Adrenal gland (tissue), 5 donors: ENCODE data around the gene TXNDC16.
"Not testable (repeated sequence)": the region's sequence is repeated elsewhere in the genome, so short reads cannot be mapped to it uniquely, and the experiment has no call there.

Experiments
- POLR2A ChIP-seq, 2 donors: fragments of 450-650 bp; IDR thresholded peaks; one replicate each; pipeline ENCODE4 v1.6.1; 2017; ENCODE audit warnings: antibody characterized with exemption in 2 of 2, mild to moderate bottlenecking in 2 of 2, moderate library complexity in 1 of 2
- TF ChIP-seq, protein P1 (sequence below), 6 experiments: fragments of 450-650 bp in 4 of 6; fragments of 200-600 bp in 2 of 6; sonication (generic) in 1 of 6; IDR thresholded peaks; 1 replicate in 5 of 6; 2 replicates in 1 of 6; pipeline versions ENCODE4 v1.5.1 to v1.8.0; 2016 to 2021; ENCODE audit warnings: antibody characterized with exemption in 6 of 6, mild to moderate bottlenecking in 2 of 6, moderate library complexity in 1 of 6
- donor health status: DM: no; HTN: no; CAD: no.

DNA sequence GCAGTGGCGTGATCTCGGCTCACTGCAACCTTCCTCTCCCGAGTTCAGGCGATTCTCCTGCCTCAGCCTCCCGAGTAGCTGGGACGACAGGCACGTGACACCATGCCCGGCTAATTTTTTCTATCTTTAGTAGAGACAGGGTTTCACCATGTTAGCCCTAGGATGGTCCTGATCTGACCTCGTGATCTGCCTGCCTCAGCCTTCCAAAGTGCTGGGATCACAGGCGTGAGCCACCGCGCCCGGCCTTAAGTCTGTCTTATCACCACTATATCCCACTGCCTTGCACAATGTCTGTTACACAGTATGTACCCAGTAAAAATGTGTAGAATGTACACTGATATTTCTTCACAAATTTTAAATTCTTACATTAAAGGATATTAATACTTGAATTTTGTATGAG, 80.1 kb downstream of the TXNDC16 start:
- TF ChIP-seq, protein P1, sequence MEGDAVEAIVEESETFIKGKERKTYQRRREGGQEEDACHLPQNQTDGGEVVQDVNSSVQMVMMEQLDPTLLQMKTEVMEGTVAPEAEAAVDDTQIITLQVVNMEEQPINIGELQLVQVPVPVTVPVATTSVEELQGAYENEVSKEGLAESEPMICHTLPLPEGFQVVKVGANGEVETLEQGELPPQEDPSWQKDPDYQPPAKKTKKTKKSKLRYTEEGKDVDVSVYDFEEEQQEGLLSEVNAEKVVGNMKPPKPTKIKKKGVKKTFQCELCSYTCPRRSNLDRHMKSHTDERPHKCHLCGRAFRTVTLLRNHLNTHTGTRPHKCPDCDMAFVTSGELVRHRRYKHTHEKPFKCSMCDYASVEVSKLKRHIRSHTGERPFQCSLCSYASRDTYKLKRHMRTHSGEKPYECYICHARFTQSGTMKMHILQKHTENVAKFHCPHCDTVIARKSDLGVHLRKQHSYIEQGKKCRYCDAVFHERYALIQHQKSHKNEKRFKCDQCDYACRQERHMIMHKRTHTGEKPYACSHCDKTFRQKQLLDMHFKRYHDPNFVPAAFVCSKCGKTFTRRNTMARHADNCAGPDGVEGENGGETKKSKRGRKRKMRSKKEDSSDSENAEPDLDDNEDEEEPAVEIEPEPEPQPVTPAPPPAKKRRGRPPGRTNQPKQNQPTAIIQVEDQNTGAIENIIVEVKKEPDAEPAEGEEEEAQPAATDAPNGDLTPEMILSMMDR (IDR thresholded peaks at IDR 0.05): not testable (repeated sequence)
- TF ChIP-seq POLR2A (IDR thresholded peaks at IDR 0.05): not testable (repeated sequence)
